ENCODE data around the gene DSP. TPM values are rescaled to one million over a fixed set of nuclear protein-coding genes. Genes with fewer than 3 reads are reported as not detected.

DSP gene
- total RNA-seq, 2 experiments from 2014 or later: 0.08 to 0.13 TPM

DNA sequence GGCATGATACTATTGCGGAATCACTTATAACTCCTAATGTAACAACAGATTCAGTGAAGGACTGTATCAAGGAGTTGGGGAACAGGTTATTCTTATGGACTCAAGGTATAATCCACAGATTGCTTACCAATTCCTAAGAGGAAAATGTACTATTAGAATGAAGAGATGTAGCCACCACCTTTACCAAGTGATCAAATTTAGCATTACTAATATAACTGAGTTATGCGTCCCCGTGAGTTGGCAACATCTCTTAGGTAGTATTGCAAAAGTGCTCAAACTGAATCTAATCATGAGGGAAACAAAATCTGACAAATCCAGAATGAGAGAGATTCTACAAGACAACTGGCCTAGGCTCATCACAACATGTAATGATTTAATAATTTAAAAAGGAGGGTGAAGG lies 47.8 kb downstream of the DSP start:
- Mint-ChIP-seq H3K36me3 (ENCODE audit: low read depth) (peaks cover 14% of the 10 kb centered on the region), H3K27me3 (ENCODE audit: low read depth) (no peaks in the 10 kb centered on the region), H3K4me1 (ENCODE audit: low read depth) (peaks cover 29% of the 10 kb centered on the region), H3K27ac (no peak overlapping the region), H3K9me3 (ENCODE audit: insufficient read depth) (no peaks in the 10 kb centered on the region), H3K4me3 (peak overlapping the region; percentile 98)
- DNase-seq: no peak
- POLR2A ChIA-PET: interaction anchor here (0.9 kb wide), 1 partner anchor 9 kb away, joined by 6 read pairs; no protein-coding TSS in a partner anchor
- CTCF ChIA-PET: interaction anchor here (0.9 to 1.3 kb wide), 3 partner anchors 10 to 311 kb away, joined by 4 to 5 read pairs (median 4); no protein-coding TSS in a partner anchor
- no peak for ATAC-seq

DNA sequence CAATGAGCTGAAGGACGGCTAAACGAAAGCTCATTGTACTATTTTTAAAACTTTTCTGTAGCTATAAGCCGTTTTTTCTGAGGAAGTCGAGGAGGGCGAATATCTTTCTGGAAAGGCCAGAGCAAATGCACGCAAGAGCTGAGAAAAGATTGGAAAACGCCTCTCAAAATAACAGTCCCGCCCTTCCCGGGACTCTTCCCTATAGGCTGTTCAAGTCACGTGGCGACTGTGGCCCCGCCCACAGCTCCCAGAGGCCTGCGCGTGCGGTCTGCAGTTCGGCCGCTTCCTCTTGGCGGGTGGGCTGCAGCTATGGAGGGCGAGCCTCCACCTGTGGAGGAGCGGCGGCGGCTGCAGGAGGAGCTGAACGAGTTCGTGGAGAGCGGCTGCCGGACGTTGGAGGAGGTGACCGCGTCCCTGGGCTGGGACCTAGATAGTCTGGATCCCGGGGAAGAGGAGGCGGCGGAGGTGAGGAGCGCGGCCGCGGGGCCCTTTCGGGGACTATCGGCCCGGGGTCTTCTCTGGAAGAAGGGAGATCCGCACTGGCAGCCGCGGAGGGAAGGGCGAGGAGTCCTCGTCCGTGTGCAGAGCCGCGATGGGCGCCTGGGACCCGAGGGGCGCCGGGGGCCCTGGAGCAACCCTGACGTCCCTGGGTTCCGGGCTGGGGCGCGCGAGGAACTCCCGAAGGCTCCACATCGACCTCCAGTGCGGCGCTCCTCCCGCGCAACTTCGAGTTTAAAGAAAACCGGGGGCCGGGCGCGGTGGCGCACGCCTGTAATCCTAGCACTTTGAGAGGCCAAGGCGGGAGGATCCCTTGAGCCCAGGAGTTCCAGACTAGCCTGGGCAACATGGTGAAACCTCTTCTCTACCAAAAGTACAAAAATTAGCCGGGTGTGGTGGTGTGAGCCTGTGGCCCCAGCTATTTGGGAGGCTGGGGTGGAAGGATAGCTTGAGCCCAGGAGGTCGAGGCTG lies 48.8 kb downstream of the DSP start, which contains the start of gene SNRNP48:
Gene SNRNP48 (plus strand): TSS at position 250 of the 969 bp plus-strand sequence. CDS start 60 bp downstream, at position 310.
- H3K4me3 Mint-ChIP-seq: peak within 1 kb of the TSS; percentile 98
- H3K9me3 Mint-ChIP-seq (ENCODE audit: insufficient read depth): no peaks in the 10 kb centered on the region
- ChIA-PET POLR2A (interaction anchor here (0.9 to 1.1 kb wide), 3 partner anchors 10 to 200 kb away, joined by 3 to 7 read pairs (median 6); partner anchors contain the start of genes CAGE1 and RIOK1), CTCF (interaction anchor here (0.9 to 1.3 kb wide), 5 partner anchors 11 to 312 kb away, joined by 3 to 5 read pairs (median 4); partner anchors contain the start of gene DSP)
- peaks cover 29% of the 10 kb centered on the region for H3K4me1 Mint-ChIP-seq (ENCODE audit: low read depth)
- DNase-seq: peak; percentile 93
- ATAC-seq: peak; percentile 99
- no peaks in the 10 kb centered on the region for H3K27me3 Mint-ChIP-seq (ENCODE audit: low read depth)
- peak within 1 kb of the TSS; percentile 94 for H3K27ac Mint-ChIP-seq
- H3K36me3 Mint-ChIP-seq (ENCODE audit: low read depth): peaks cover 21% of the 10 kb centered on the region

DNA sequence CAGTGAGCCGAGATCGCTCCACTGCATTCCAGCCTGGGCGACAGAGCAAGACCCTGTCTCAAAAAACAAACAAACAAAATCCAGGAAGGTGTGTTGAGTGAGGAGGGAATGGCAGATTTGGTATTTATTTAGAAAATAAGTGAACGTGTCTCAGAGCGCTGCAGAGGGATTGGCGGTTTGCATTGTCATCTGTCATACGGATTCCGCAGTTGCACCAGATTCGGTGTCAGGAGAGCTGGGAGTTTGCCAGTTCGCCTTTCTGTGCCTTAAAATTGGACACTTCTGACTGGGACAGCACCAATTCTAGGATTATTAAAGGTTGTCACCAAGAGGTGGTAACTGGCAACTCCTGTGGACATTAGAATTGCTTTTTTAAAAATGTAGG lies 49.4 kb downstream of the DSP start:
- Mint-ChIP-seq H3K36me3 (ENCODE audit: low read depth) (peaks cover 24% of the 10 kb centered on the region), H3K4me1 (ENCODE audit: low read depth) (peaks cover 29% of the 10 kb centered on the region), H3K27ac (peak overlapping the region; percentile 94), H3K4me3 (peak overlapping the region; percentile 98), H3K9me3 (ENCODE audit: insufficient read depth) (no peaks in the 10 kb centered on the region), H3K27me3 (ENCODE audit: low read depth) (no peaks in the 10 kb centered on the region)
- ChIA-PET CTCF (interaction anchor here (1.2 to 1.3 kb wide), 2 partner anchors 15 to 49 kb away, joined by 3 read pairs; partner anchors contain the start of gene DSP), POLR2A (no interaction called here)
- DNase-seq (no peak), ATAC-seq (no peak)

DNA sequence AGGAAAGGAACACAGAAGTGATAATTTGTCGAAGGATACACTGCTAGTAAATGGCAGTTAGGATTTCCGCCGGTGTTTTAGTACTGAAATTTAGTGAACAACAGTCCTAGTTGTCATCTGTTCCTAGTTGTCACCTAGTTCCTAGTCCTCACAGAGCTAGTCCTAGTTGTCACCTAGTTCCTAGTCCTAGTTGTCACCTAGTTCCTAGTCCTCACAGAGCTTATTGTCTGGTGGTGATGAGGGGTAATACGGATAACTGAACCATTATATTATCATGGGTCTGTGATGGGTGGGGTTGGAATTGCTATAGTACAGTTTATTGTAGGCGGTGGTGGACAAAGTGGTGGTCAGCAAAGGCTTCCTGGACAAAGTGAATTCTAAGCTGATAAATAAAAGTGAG lies 50.3 kb downstream of the DSP start:
- Mint-ChIP-seq H3K36me3 (ENCODE audit: low read depth) (peaks cover 32% of the 10 kb centered on the region), H3K27me3 (ENCODE audit: low read depth) (no peaks in the 10 kb centered on the region), H3K27ac (no peak overlapping the region), H3K4me3 (peak overlapping the region; percentile 98), H3K4me1 (ENCODE audit: low read depth) (peaks cover 29% of the 10 kb centered on the region), H3K9me3 (ENCODE audit: insufficient read depth) (no peaks in the 10 kb centered on the region)
- ATAC-seq (no peak), DNase-seq (no peak)
- ChIA-PET POLR2A (no interaction called here), CTCF (interaction anchor here (1.0 kb wide), 1 partner anchor 317 kb away, joined by 3 read pairs; no protein-coding TSS in a partner anchor)

DNA sequence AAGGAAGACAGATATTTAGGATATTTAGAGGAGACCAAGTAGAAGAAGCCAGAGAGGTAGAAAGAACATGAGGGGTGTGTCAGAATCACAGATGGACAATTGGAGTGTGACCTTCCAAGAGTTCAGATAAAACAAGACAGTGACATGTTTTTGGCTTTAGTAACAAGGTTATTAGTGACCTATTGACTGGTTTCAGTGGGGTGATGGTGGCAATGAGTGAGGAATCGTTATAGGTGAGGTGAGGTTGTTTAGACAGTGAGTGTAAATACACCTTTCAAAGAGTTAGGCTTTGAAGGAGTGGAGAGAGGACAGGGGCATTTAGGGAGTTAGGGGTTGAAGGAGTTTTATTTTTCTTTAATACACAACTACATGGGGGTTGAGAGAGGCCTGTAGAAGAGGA lies 51.8 kb downstream of the DSP start:
- ChIA-PET CTCF (no interaction called here), POLR2A (no interaction called here)
- DNase-seq: no peak
- no peak overlapping the region for H3K4me3 Mint-ChIP-seq
- peaks cover 29% of the 10 kb centered on the region for H3K4me1 Mint-ChIP-seq (ENCODE audit: low read depth)
- H3K36me3 Mint-ChIP-seq (ENCODE audit: low read depth): peaks cover 37% of the 10 kb centered on the region
- ATAC-seq: no peak
- no peak overlapping the region for H3K27ac Mint-ChIP-seq
- H3K27me3 Mint-ChIP-seq (ENCODE audit: low read depth): no peaks in the 10 kb centered on the region
- H3K9me3 Mint-ChIP-seq (ENCODE audit: insufficient read depth): no peaks in the 10 kb centered on the region

DNA sequence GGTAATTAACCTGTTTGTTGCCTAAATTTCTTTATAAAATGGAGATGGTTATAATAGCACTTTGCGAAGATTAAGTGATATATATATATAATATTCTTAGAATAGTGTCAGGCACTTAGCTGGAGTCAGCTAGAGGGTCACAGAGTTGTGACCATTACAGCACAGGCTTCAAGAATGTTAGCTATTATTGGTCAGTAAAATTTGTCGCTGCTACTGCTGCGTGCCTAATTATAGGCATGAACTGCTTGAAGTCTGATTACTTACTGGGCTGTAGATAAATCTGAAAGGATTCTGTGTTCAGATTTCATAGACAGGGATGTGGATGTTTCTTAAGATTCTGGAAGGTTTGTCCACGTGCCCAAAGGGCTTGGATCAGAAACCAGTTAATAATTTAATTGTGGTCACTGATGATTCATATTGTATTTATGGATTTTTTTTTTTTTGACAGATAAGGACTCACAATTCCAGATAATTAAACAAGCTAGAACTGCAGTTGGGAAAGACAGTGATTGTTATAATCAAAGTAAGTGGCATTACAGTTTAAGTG lies 53.2 kb downstream of the DSP start:
- POLR2A ChIA-PET: no interaction called here
- CTCF ChIA-PET: interaction anchor here (1.3 kb wide), 1 partner anchor 16 kb away, joined by 3 read pairs; no protein-coding TSS in a partner anchor
- Mint-ChIP-seq H3K27me3 (ENCODE audit: low read depth) (no peaks in the 10 kb centered on the region), H3K36me3 (ENCODE audit: low read depth) (peaks cover 46% of the 10 kb centered on the region), H3K9me3 (ENCODE audit: insufficient read depth) (no peaks in the 10 kb centered on the region), H3K4me1 (ENCODE audit: low read depth) (peaks cover 25% of the 10 kb centered on the region), H3K27ac (no peak overlapping the region), H3K4me3 (no peak overlapping the region)
- ATAC-seq (no peak), DNase-seq (no peak)

DNA sequence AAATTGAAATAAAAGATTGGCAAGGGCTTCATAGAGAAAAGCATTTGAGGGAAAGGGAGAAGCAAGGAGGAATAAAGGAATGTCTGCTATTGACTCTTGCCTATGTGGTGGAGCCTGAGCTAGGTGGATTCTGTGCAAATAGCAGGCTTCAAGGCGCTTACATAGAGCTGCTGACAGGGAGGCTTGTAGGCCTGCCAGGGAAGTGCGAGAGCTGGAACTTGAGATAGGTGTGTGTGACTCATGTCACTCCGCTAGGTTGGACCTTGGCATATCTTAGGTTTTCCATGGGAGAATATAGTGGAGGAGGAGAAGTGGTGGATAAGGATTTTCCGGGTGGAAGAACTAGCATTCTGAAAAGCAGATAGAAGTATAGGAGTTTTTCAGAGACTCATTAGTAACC lies 62.5 kb downstream of the DSP start:
- Mint-ChIP-seq H3K27ac (no peak overlapping the region), H3K9me3 (ENCODE audit: insufficient read depth) (no peaks in the 10 kb centered on the region), H3K27me3 (ENCODE audit: low read depth) (no peaks in the 10 kb centered on the region), H3K4me1 (ENCODE audit: low read depth) (peaks cover 15% of the 10 kb centered on the region), H3K4me3 (no peak overlapping the region), H3K36me3 (ENCODE audit: low read depth) (peaks cover 64% of the 10 kb centered on the region)
- CTCF ChIA-PET: interaction anchor here (3.8 kb wide), 1 partner anchor 10 kb away, joined by 21 read pairs; no protein-coding TSS in a partner anchor
- DNase-seq (no peak), ATAC-seq (no peak)
- POLR2A ChIA-PET: no interaction called here

DNA sequence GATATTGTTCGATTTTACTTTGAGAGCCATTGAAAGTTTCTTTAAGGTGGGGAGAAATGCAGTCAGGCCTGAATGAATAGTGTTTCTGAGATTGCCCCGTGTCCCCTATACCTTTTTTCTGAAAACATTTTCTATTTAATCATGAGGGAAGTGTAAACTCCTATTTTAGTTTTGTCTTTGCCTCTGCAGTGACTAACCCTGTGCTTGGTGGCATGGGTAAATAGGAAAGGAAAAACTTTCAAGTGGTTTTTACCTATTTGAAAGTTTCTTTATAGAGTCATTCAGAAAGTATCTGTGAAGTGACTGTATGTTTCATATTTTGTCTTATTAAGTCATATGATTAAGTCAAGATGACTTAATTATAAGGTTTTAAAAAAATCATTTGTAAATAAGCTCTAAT lies 63.0 kb downstream of the DSP start:
- Mint-ChIP-seq H3K27ac (no peak overlapping the region), H3K4me3 (no peak overlapping the region), H3K9me3 (ENCODE audit: insufficient read depth) (no peaks in the 10 kb centered on the region), H3K36me3 (ENCODE audit: low read depth) (peaks cover 62% of the 10 kb centered on the region), H3K27me3 (ENCODE audit: low read depth) (no peaks in the 10 kb centered on the region), H3K4me1 (ENCODE audit: low read depth) (peaks cover 15% of the 10 kb centered on the region)
- ChIA-PET POLR2A (no interaction called here), CTCF (interaction anchor here (3.8 kb wide), 1 partner anchor 9 kb away, joined by 21 read pairs; no protein-coding TSS in a partner anchor)
- DNase-seq (no peak), ATAC-seq (no peak)

DNA sequence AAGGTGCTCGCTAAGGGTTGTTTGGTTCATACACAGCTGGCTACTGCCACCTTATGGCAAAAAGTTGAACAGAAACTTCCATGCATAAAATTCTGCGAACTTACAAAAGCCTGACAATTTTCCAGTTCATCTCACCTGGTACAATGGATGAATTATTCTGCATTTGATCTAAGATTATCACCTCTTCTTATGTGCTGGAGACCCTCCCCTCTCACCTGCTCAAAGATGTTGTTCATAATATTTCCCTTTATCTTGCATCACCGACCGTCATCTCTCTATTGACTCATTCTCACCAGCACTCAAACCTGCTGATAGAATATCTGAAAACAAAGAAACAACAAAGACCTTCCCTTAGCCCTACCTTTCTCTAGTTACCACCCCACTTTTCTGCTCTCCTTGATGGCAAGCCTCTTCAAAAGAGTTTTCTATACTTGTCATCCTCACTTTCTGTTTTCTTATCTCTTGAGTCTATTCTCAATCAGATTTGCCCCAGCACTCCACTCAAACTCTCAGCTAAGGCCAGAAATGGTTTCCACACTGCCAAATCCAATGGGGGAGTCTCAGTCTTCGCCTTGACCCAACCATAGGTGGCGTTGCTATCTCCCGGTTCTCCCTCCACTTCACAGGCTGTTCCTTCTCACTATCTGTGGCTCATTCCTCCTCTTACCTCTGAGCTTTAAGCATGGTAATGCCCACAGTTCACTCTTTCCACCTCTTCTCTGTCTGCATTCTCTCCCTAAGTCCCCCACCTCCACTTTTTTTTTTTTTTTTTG lies 74.3 kb downstream of the DSP start:
- H3K27ac Mint-ChIP-seq: no peak overlapping the region
- peaks cover 7% of the 10 kb centered on the region for H3K36me3 Mint-ChIP-seq (ENCODE audit: low read depth)
- POLR2A ChIA-PET: interaction anchor here (0.6 kb wide), 1 partner anchor 26 kb away, joined by 4 read pairs; no protein-coding TSS in a partner anchor
- CTCF ChIA-PET: interaction anchor here (1.0 to 8.8 kb wide), 12 partner anchors 9 to 345 kb away, joined by 3 to 67 read pairs (median 4); no protein-coding TSS in a partner anchor
- H3K4me3 Mint-ChIP-seq: no peak overlapping the region
- peaks cover 18% of the 10 kb centered on the region for H3K4me1 Mint-ChIP-seq (ENCODE audit: low read depth)
- DNase-seq (peak; percentile 54), ATAC-seq (peak; percentile 30)
- H3K9me3 Mint-ChIP-seq (ENCODE audit: insufficient read depth): no peaks in the 10 kb centered on the region
- H3K27me3 Mint-ChIP-seq (ENCODE audit: low read depth): no peaks in the 10 kb centered on the region

DNA sequence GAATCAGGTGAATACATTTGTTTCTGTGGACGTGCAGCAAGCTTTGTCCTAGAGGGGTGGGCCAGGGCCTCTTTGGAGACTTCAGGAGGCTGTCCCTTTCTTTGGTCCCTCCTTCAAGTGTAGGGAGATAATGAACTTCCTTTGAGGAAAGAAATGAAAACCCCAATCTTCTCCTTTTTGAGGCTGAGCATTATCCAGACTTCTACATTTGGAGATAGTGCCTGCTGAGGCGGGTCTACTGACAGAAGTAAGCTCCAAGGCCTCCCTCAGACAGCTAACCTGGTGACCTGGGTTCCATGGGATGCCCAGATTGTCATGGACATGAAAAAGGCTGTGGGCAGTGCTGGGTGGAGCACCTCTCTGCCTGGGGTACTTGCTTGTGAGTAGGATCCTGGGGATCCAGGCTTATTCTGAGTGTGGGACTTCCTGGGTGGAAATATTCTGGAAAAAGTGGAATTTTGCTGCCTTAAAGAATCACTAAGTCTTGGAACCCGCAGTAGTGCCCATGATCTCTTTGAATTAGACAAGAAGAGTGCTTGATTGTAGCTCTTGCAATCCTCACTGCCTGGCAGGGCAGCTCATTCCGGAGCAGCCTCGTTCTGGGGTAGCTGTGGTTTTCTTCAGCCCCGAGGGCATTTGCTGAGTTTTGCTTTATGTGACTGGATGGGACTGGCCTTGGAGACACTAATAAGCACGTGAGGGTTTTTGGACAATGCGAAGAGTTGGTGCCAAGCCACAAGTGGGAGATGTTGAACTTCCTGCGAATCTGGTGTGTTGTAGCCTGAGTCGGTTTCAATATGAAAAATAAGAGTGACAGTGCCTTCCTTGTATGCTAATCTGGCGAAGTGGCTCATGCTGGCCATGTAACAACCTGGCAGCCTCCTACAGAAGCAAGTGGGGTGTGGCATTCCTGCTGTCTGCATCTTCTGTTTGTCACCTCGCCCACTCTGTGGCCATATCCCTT lies 76.6 kb downstream of the DSP start:
- no peaks in the 10 kb centered on the region for H3K9me3 Mint-ChIP-seq (ENCODE audit: insufficient read depth)
- peaks cover 2% of the 10 kb centered on the region for H3K36me3 Mint-ChIP-seq (ENCODE audit: low read depth)
- ChIA-PET POLR2A (no interaction called here), CTCF (interaction anchor here (8.8 kb wide), 1 partner anchor 342 kb away, joined by 67 read pairs; no protein-coding TSS in a partner anchor)
- ATAC-seq: peak; percentile 27
- DNase-seq: no peak
- H3K4me3 Mint-ChIP-seq: no peak overlapping the region
- no peaks in the 10 kb centered on the region for H3K27me3 Mint-ChIP-seq (ENCODE audit: low read depth)
- peaks cover 18% of the 10 kb centered on the region for H3K4me1 Mint-ChIP-seq (ENCODE audit: low read depth)
- no peak overlapping the region for H3K27ac Mint-ChIP-seq

All from activated CD8-positive, alpha-beta T cell treated with anti-CD3 and anti-CD28 coated beads, Interleukin-2, amount 10 ng/mL, durations not matched to agents 7 days and 5 days (primary cell).